ENCODE data around the gene PERCC1.

DNA sequence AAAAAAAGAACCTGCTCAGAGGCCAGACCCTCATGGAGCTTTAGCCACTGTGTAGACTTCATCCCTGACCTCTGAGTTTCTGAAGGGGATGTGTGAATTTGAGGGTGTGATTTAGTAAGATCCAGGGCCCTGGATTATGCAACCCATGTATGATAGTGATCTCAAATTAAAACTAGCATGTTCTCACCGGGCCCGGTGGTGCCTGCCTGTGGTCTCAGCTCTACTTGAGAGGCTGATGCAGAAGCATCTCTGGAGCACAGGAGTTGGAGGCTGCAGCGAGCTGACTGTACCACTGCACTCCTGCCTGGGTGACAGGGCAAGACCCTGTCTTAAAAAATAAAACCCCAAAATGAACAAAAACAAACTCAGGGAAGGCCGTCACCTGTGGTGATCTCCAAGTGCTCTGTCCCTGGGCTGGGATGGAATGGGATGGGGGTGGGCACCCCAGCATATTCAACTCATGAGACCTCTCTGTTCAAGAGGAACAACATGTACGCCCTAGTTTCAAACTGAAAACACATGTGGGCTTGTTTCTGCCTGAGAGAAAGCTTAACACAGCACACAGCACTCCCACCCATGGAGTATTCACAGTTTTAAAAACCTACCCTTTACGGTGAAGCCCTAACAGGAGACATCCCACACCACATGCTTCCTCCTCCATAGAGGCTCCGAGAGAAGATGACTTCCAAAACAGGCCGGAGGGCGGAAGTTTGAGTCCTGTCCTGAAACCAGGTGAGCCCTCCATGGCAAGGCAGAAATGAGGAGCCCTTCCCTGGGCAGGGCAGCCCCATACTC is 49.1 kb upstream of the PERCC1 start:
- TF ChIP-seq, protein P1, sequence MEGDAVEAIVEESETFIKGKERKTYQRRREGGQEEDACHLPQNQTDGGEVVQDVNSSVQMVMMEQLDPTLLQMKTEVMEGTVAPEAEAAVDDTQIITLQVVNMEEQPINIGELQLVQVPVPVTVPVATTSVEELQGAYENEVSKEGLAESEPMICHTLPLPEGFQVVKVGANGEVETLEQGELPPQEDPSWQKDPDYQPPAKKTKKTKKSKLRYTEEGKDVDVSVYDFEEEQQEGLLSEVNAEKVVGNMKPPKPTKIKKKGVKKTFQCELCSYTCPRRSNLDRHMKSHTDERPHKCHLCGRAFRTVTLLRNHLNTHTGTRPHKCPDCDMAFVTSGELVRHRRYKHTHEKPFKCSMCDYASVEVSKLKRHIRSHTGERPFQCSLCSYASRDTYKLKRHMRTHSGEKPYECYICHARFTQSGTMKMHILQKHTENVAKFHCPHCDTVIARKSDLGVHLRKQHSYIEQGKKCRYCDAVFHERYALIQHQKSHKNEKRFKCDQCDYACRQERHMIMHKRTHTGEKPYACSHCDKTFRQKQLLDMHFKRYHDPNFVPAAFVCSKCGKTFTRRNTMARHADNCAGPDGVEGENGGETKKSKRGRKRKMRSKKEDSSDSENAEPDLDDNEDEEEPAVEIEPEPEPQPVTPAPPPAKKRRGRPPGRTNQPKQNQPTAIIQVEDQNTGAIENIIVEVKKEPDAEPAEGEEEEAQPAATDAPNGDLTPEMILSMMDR (IDR thresholded peaks at IDR 0.05) = no peak
- TF ChIP-seq POLR2A (IDR thresholded peaks at IDR 0.05) = no peak
- no peak for TF ChIP-seq EP300 (IDR thresholded peaks at IDR 0.05; ENCODE audit: low read depth)
- no peak for TF ChIP-seq POLR2AphosphoS5 (IDR thresholded peaks at IDR 0.05)
